Heart right ventricle (tissue), 16 donors: ENCODE results near the gene DARS2. TPM values are rescaled to one million over a fixed set of nuclear protein-coding genes. Genes with fewer than 3 reads are reported as not detected.

Experiments
- ATAC-seq, 8 donors: fragments of 200-7000 bp; cut with Tn5 transposase; one replicate each; pipeline ENCODE4 v1.9.1; 2020; ENCODE audit warnings: mild to moderate bottlenecking in 8 of 8, moderate library complexity in 8 of 8, moderate number of reproducible peaks in 1 of 8
- DNase-seq, 2 donors: peaks; one replicate each; pipeline ENCODE4 v3.0.0-alpha.2; 2020
- H3K27ac ChIP-seq, 10 donors: fragments of 200-600 bp; sonication (generic) in 2 of 10; one replicate each; pipeline versions ENCODE4 v1.5.0 to v1.8.0; 2020 to 2022; ENCODE audit warnings: mild to moderate bottlenecking in 3 of 10
- H3K27me3 ChIP-seq, 7 donors: fragments of 200-600 bp; one replicate each; pipeline ENCODE4 v1.8.0; 2021 to 2022; ENCODE audit warnings: mild to moderate bottlenecking in 2 of 7
- H3K36me3 ChIP-seq, 9 donors: fragments of 200-600 bp; sonication (generic) in 1 of 9; one replicate each; pipeline versions ENCODE4 v1.5.0 to v1.8.0; 2020 to 2022; ENCODE audit warnings: mild to moderate bottlenecking in 2 of 9
- H3K4me1 ChIP-seq, 9 donors: fragments of 200-600 bp; sonication (generic) in 1 of 9; one replicate each; pipeline versions ENCODE4 v1.5.0 to v1.8.0; 2020 to 2022; ENCODE audit warnings: mild to moderate bottlenecking in 4 of 9
- H3K4me3 ChIP-seq, 10 donors: fragments of 200-600 bp; sonication (generic) in 2 of 10; one replicate each; pipeline versions ENCODE4 v1.5.0 to v1.8.0; 2020 to 2022; ENCODE audit warnings: mild to moderate bottlenecking in 7 of 10, moderate library complexity in 2 of 10
- H3K9me3 ChIP-seq, 11 donors: fragments of 200-600 bp in 10 of 11; sonication (generic) in 2 of 11; one replicate each; pipeline versions ENCODE4 v1.5.0 to v1.8.0; 2013 to 2022; ENCODE audit warnings: mild to moderate bottlenecking in 2 of 11, control low read depth in 1 of 11, moderate library complexity in 1 of 11
- whole genome bisulfite sequencing, 2 donors: extraction: QIAGEN DNeasy Blood & Tissue Kit; methylation state at CpG; one replicate each; pipeline ENCODE4 v1.1.7; 2013; ENCODE audit warnings: inconsistent platforms in 1 of 2; 5-methylcytosine and 5-hydroxymethylcytosine counted together
- intact Hi-C, 10 donors: fragments of 100-400 bp; cut with DNase I; formaldehyde crosslinking; loops; one replicate each; pipeline versions ENCODE4 v1.11.1 to v1.14.2; 2022
- polyA plus RNA-seq, 2 donors: library from polyadenylated mRNA; stranded (reverse); fragments of 200-250 nt; gene quantifications; one replicate each; pipeline ENCODE4 v1.2.3, GENCODE V29; 2013
- total RNA-seq, 10 donors: library from RNA; stranded (reverse); fragmentation: NEBNext Ultra II Directional in 3 of 10; extraction: Animal tissue kit (Norgen Biotek cat#: 25700) in 3 of 10; gene quantifications; one replicate each; pipeline versions ENCODE4 v1.2.1 to v1.2.4, GENCODE V29; 2021 to 2023
- TF ChIP-seq, protein P1 (sequence below), 9 donors: fragments of 200-600 bp; sonication (generic) in 2 of 9; IDR thresholded peaks; one replicate each; pipeline versions ENCODE4 v1.5.0 to v1.8.0; 2021 to 2022; ENCODE audit warnings: antibody characterized with exemption in 9 of 9, mild to moderate bottlenecking in 5 of 9, moderate library complexity in 1 of 9
- donor health status: Arrhythmogenic right ventricular cardiomyopathy.
- donor health status: ischemic (EF 13 %, LVEDD 7.1; RV severe dilation, severe dysfunction).
- donor health status: healthy with polysubstance abuse.
- donor health status: DM: no; HTN: yes; CAD: no.
- donor health status: DM: no; HTN: no; CAD: no.
- donor health status: ischemic (EF 25% LVEDD 6.9; RV normal size, moderate dysfunction).
- donor health status: ischemic (EF 25% LVEDD 5.7; RV mildly dilated, moderate dysfunction).
- donor health status: healthy.
- donor health status: DM: yes; HTN: yes; CAD: no.
- donor health status: Ischemic cardiomyopathy.
- donor health status: ischemic (EF 35%, LVEDD 5.7; RV mildly dilated, moderate dysfunction).
- donor health status: nonischemic (EF 11% LVEDD 7.7; RV severe dilation, severe dysfunction).
- donor health status: DM: yes; HTN: yes; CAD: no.
- donor health status: PGD.
- donor health status: ischemic (EF 29% LVEDD 5.4; RV normal size, mild dysfunction).
- donor health status: nonischemic (EF 23%, LVEDD 6.1; RV moderate dilation, normal function).

The DARS2 gene
- total and polyA plus RNA-seq, 12 donors: 5.0 to 22.8 (median 15.8) TPM

DNA sequence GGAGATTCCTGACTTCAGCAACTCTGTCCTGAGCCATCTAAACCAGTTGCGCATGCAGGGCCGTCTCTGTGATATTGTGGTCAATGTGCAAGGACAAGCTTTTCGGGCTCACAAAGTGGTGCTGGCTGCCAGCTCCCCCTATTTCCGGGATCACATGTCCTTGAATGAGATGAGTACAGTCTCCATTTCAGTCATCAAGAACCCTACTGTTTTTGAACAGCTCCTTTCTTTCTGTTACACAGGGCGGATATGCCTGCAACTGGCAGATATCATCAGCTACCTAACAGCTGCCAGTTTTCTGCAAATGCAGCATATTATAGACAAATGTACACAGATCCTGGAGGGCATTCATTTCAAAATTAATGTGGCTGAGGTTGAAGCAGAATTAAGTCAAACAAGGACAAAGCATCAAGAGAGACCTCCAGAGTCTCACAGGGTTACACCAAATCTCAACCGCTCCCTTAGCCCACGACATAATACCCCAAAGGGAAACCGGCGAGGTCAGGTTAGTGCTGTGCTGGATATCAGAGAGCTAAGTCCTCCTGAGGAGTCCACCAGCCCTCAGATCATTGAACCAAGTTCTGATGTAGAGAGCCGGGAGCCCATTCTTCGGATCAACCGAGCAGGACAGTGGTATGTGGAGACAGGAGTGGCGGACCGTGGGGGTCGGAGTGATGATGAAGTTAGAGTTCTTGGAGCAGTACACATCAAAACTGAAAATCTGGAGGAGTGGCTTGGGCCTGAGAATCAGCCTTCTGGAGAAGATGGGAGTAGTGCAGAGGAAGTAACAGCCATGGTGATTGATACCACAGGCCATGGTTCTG lies 46.0 kb downstream of the DARS2 start:
- DNase-seq (no peak), ATAC-seq (no peak)
- peak overlapping the region in 7 of 10 donors; percentile 22 to 99 (median 98) for H3K27ac ChIP-seq
- peak overlapping the region in 1 of 10 donors; percentile 17 for H3K4me3 ChIP-seq
- WGBS, 2 donors: 67 to 81% methylated on average over 15 of the region's 15 CpGs
- H3K36me3 ChIP-seq: peaks cover 0 to 64% (median 12%) of the 10 kb centered on the region in 9 donors
- TF ChIP-seq, protein P1, sequence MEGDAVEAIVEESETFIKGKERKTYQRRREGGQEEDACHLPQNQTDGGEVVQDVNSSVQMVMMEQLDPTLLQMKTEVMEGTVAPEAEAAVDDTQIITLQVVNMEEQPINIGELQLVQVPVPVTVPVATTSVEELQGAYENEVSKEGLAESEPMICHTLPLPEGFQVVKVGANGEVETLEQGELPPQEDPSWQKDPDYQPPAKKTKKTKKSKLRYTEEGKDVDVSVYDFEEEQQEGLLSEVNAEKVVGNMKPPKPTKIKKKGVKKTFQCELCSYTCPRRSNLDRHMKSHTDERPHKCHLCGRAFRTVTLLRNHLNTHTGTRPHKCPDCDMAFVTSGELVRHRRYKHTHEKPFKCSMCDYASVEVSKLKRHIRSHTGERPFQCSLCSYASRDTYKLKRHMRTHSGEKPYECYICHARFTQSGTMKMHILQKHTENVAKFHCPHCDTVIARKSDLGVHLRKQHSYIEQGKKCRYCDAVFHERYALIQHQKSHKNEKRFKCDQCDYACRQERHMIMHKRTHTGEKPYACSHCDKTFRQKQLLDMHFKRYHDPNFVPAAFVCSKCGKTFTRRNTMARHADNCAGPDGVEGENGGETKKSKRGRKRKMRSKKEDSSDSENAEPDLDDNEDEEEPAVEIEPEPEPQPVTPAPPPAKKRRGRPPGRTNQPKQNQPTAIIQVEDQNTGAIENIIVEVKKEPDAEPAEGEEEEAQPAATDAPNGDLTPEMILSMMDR (IDR thresholded peaks at IDR 0.05): no peak
- no peaks in the 10 kb centered on the region for H3K27me3 ChIP-seq
- intact Hi-C loops: no loop called here
- H3K9me3 ChIP-seq: no peaks in the 10 kb centered on the region
- H3K4me1 ChIP-seq: peaks cover 4 to 53% (median 50%) of the 10 kb centered on the region in 9 donors

DNA sequence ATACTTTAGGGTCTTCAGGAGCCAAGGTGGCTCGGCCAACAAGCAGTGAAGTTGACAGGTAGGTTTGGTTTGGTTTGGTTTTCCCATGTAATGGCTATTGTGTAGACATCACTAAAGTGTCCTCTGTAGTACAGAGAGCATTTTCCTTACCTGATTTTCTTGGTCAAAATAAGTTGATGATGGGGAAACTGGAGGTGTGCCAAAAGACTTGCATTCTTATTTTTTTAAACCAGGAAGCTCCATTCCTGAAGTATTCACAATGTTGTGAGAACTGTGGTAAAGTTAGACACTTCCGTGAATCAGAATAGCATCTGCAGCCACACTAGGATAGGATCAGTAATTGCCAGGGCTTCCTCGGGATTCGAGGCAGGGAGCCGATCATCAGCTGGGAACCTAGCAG lies 46.6 kb downstream of the DARS2 start:
- intact Hi-C loops: no loop called here
- WGBS, 2 donors: 68 to 69% methylated on average over 5 of the region's 5 CpGs
- H3K27me3 ChIP-seq: no peaks in the 10 kb centered on the region
- TF ChIP-seq, protein P1 (IDR thresholded peaks at IDR 0.05): no peak
- peak overlapping the region in 4 of 10 donors; percentile 98 to 99 (median 98) for H3K27ac ChIP-seq
- H3K9me3 ChIP-seq: no peaks in the 10 kb centered on the region
- peaks cover 2 to 47% (median 44%) of the 10 kb centered on the region in 9 donors for H3K4me1 ChIP-seq
- ATAC-seq (no peak), DNase-seq (no peak)
- peaks cover 0 to 64% (median 10%) of the 10 kb centered on the region in 9 donors for H3K36me3 ChIP-seq
- no peak overlapping the region for H3K4me3 ChIP-seq

DNA sequence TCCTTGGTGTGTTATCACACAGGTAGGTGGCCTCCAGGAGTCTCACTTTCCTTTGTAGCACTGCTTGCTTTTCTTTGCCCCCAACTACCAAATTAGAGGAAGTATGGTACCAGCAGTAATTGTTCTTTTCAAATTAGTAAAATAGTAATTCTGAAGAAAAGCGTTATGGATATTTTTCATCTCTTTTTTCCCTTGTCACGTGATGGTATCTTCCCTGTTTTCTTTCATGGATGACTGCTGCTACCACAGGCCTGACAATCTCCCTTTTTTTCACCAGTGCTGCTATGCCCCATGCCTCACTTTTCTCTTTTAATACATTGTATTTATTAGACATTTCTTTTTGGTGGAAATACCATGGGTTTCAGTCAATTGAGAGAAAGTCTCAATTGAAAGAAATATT lies 47.0 kb downstream of the DARS2 start:
- Histone ChIP-seq H3K4me1 (peaks cover 0 to 43% (median 40%) of the 10 kb centered on the region in 9 donors), H3K4me3 (no peak overlapping the region), H3K36me3 (peaks cover 0 to 64% (median 13%) of the 10 kb centered on the region in 9 donors), H3K27ac (peak overlapping the region in 2 of 10 donors; percentile 98 to 99), H3K27me3 (no peaks in the 10 kb centered on the region), H3K9me3 (no peaks in the 10 kb centered on the region)
- intact Hi-C loops: no loop called here
- 83 to 96% methylated on average over 2 of the region's 2 CpGs for WGBS, 2 donors
- TF ChIP-seq, protein P1 (IDR thresholded peaks at IDR 0.05): no peak
- DNase-seq: no peak
- ATAC-seq: no peak

DNA sequence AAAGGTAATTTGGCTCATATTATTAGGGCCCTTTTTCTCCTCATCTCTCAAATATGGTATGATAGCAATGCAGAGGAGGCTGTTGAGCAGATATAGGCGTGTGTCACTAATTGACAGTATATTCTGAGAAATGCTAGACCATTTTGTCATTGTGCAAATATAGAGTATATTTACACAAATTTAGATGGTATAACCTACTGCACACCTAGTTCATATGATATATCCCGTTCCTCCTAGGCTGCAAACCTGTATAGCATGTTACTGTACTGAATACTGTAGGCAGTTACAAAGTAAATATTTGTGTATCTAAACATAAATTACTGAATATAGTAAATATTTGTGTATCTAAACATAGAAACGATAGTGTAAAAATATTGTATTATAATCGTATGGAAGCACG lies 52.3 kb downstream of the DARS2 start:
- Histone ChIP-seq H3K27ac (no peak overlapping the region), H3K36me3 (peaks cover 0 to 85% (median 28%) of the 10 kb centered on the region in 9 donors), H3K9me3 (no peaks in the 10 kb centered on the region), H3K4me3 (no peak overlapping the region), H3K27me3 (no peaks in the 10 kb centered on the region), H3K4me1 (peaks cover 0 to 6% (median 2%) of the 10 kb centered on the region in 9 donors)
- TF ChIP-seq, protein P1 (IDR thresholded peaks at IDR 0.05): no peak
- WGBS, 2 donors: 95 to 96% methylated on average over 5 of the region's 5 CpGs
- intact Hi-C loops: no loop called here
- ATAC-seq (no peak), DNase-seq (no peak)
